AG04449 (cell line): ENCODE data around the gene F10.

Source experiments
- CTCF ChIA-PET: fragments of 350-600 bp; formaldehyde crosslinking; extraction: SDS; loops from one replicate; lab custom pipeline; 2021; ENCODE audit warnings: antibody characterized with exemption; lab: Yijun Ruan, JAX
- POLR2A ChIA-PET: fragments of 400-600, 350-600 bp; formaldehyde crosslinking; extraction: SDS; loops from one replicate; lab custom pipeline; 2020; ENCODE audit warnings: antibody characterized with exemption, inconsistent platforms; lab: Yijun Ruan, JAX
- DNase-seq: peaks from one replicate; pipeline ENCODE4 v3.0.0-alpha.2; 2010; ENCODE audit warnings: low read depth, low spot score
- H3K4me3 ChIP-seq: 2 replicates; pipeline ENCODE4 v1.5.1; 2011; ENCODE audit warnings: low read depth, mild to moderate bottlenecking, control low read depth, low read length
- TF ChIP-seq, protein P1 (sequence below): IDR thresholded peaks from one replicate; pipeline ENCODE4 v1.5.1; 2011; ENCODE audit warnings: mild to moderate bottlenecking, moderate library complexity, low read length, control low read depth, inconsistent platforms; ENCODE audit not compliant: insufficient read depth; ENCODE audit errors: missing control alignments

F10 gene

DNA sequence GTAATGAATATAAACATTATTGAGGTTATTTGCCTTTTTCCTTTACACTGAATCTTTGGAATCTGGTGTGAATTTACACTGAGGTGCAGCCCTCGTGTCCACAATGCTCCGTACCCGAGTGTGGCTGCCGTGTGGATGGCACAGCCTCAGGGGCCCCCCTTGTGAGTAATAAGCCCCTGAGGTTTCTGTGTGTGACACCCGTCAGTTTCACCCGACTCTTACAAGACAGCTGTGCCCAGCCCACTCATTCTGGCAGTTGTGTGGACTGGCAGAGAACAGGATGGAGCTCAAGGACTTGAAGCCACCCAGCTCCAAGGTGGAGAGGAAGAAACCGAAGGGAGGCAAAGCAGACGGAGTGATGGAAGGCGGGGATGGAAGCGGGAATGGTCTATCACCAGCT, 43.7 kb downstream of the F10 start:
- TF ChIP-seq, protein P1, sequence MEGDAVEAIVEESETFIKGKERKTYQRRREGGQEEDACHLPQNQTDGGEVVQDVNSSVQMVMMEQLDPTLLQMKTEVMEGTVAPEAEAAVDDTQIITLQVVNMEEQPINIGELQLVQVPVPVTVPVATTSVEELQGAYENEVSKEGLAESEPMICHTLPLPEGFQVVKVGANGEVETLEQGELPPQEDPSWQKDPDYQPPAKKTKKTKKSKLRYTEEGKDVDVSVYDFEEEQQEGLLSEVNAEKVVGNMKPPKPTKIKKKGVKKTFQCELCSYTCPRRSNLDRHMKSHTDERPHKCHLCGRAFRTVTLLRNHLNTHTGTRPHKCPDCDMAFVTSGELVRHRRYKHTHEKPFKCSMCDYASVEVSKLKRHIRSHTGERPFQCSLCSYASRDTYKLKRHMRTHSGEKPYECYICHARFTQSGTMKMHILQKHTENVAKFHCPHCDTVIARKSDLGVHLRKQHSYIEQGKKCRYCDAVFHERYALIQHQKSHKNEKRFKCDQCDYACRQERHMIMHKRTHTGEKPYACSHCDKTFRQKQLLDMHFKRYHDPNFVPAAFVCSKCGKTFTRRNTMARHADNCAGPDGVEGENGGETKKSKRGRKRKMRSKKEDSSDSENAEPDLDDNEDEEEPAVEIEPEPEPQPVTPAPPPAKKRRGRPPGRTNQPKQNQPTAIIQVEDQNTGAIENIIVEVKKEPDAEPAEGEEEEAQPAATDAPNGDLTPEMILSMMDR: no peak
- ChIA-PET POLR2A (no interaction called here), CTCF (interaction anchor here (1.5 kb wide), 1 partner anchor 12 kb away, joined by 3 read pairs; no protein-coding TSS in a partner anchor)
- DNase-seq: no peak
- H3K4me3 ChIP-seq: no peak overlapping the region

DNA sequence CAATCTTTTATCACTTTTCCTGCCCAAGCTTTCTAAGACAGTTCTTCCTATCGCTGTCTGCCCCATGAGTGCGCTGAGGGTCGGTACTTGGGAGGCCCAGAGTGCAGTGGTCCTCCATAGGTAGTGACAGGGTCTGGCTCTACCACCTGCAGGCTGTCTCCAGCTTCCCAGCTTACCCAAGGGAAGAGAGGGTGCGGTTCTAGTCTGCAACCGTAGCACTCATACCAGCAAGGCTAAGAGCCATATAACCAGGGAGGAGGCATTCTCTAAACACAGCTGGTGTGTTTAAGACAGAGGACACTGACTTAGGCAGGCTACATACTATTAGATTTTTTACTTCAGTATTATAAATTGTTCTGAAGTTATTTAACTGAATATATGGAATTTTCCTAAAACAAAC, 44.1 kb downstream of the F10 start:
- ChIA-PET POLR2A (no interaction called here), CTCF (no interaction called here)
- no peak overlapping the region for H3K4me3 ChIP-seq
- TF ChIP-seq, protein P1: no peak
- no peak for DNase-seq

DNA sequence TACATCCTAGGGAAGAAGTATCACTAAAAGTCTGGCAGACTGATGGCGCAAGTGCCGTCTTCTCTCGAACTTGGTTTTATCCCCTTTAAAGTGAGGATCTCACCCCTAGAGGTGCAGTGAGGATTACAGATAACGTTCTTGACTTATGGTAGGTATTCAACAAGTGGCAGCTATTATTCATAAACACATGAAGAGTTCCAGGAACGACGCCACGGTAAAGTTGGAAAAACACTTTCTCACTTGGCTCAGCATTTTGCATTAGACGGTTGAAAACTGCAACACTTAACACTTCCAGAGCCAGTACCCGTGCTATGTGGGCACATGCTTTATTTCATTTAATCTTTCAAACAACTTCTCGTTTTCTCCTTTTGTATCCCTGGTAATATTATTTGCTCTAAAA, 44.6 kb downstream of the F10 start:
- ChIA-PET CTCF (no interaction called here), POLR2A (no interaction called here)
- no peak overlapping the region for H3K4me3 ChIP-seq
- no peak for DNase-seq
- TF ChIP-seq, protein P1: no peak

DNA sequence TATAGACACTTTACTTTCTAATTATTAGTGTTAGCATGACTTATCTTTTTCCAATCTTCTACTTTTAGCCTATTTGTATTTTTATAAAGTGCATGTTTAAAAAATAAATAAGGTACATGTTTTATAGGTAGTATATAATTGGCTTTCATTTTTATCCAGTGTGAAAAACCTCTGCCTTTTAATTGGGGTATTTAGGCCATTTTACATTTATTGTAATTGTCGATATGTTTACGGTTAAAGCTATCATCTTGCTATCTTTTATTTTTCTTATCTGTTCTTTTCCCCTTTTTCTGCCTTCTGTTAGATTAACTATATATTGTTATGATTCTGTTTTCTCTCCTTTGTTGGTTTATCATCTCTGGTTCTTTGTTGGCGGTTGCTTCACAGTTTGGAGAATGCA, 45.0 kb downstream of the F10 start:
- no peak for DNase-seq
- H3K4me3 ChIP-seq: no peak overlapping the region
- CTCF ChIA-PET: no interaction called here
- TF ChIP-seq, protein P1: no peak
- POLR2A ChIA-PET: no interaction called here

DNA sequence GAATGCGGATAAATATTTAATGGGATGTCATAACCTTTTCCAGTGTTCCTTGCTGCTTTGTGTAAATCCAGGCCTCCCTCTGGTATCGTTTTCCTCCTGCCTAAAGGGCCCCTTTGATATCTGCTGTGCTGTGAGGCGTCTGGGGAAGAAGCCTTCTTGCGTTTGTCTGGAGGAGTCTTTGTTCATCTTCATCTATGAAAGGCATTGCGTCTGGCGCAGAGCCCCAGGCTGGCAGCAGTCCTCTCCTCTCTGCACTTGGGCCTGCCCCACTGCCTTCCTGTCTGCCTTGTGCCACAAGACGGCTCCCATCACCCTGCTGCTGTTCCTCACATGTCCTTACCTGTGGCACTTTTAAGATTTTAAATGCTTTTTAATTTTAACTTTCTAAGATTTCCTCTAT, 45.6 kb downstream of the F10 start:
- DNase-seq: no peak
- no peak overlapping the region for H3K4me3 ChIP-seq
- CTCF ChIA-PET: no interaction called here
- POLR2A ChIA-PET: no interaction called here
- TF ChIP-seq, protein P1: no peak

DNA sequence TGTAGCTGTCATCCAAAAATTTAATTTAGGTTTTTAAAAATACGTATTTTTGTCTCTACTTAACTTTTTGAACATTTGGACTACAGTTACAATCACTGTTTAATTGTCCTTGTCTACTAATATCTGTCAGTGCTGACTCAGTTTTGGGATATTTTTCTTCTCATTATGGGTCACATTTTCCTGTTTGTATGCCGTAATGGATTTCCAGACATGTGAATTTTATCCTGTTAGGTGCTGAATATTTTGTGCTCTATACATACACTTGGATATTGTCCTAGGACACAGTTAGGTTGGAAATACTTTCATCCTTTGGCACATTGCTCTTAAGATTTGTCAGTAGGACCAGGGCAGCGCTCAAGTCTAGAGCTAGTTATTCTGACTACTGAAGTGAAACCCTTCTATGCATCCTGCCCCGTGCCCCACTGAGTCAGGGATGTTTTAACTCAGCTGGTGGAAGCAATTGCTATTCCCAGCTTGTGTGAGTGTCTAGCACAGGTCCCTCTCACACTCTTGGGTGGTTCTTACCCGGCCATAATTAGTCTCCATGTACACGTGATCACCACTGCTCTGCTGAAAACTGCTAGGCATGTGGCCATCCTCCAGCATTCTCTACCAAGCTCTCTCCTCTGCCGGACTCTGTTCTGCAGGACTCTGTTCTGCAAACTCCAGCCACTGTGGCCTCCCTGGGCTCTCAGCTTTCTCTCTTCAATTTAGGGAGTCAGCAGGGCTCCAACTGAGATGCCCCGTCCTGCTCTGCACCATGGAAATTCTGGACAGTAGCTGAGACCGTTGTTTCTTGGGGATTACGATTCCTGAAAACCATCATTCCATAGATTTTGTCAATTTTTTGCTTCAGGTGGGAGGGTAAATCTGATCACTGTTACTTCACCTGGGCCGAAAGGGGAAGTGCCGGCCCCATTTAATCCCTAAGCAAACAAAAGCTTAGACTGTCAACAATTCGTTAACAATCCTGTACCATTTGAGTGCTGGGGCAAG, 47.0 kb downstream of the F10 start:
- CTCF ChIA-PET: no interaction called here
- DNase-seq: no peak
- POLR2A ChIA-PET: interaction anchor here (1.5 kb wide), 1 partner anchor 9 kb away, joined by 5 read pairs; no protein-coding TSS in a partner anchor
- no peak overlapping the region for H3K4me3 ChIP-seq
- TF ChIP-seq, protein P1: no peak
